ENCODE measurements around the gene PRSS58.

The PRSS58 gene

GRCh38 chr7:142257958-142258357 is at the start of gene PRSS58:
Gene PRSS58 (minus strand): TSS chr7:142258058. CDS start chr7:142257707, 351 bp downstream.
- no peak for DNase-seq

GRCh38 chr7:142307246-142307900 is 49.5 kb upstream of the PRSS58 start:
- no peak for DNase-seq

- DNase-seq = no peak
Observed at GRCh38 chr7:142303650-142304049, 45.8 kb upstream of the PRSS58 start.

GRCh38 chr7:142301923-142302550 is 44.2 kb upstream of the PRSS58 start:
- DNase-seq = no peak

GRCh38 chr7:142301299-142301698 is 43.4 kb upstream of the PRSS58 start:
- DNase-seq = no peak

- DNase-seq = no peak
Observed at GRCh38 chr7:142300689-142301088, 42.8 kb upstream of the PRSS58 start.

GRCh38 chr7:142299237-142299781 is 41.5 kb upstream of the PRSS58 start:
- DNase-seq = no peak

GRCh38 chr7:142298627-142299026 is 40.8 kb upstream of the PRSS58 start:
- DNase-seq = no peak

GRCh38 chr7:142298009-142298408 is 40.2 kb upstream of the PRSS58 start:
- no peak for DNase-seq

- no peak for DNase-seq
Observed at GRCh38 chr7:142280263-142280662, 22.4 kb upstream of the PRSS58 start.

GRCh38 chr7:142279601-142280000 is 21.7 kb upstream of the PRSS58 start:
- DNase-seq = no peak

- DNase-seq = no peak
Observed at GRCh38 chr7:142275028-142275427, 17.2 kb upstream of the PRSS58 start.

GRCh38 chr7:142272841-142273240 is 15.0 kb upstream of the PRSS58 start:
- DNase-seq = no peak

- no peak for DNase-seq
Observed at GRCh38 chr7:142263598-142264380, 5.9 kb upstream of the PRSS58 start.

- no peak for DNase-seq
Observed at GRCh38 chr7:142250705-142251104, 7.2 kb downstream of the PRSS58 start.

- no peak for DNase-seq
Observed at GRCh38 chr7:142249918-142250317, 7.9 kb downstream of the PRSS58 start.

- no peak for DNase-seq
Observed at GRCh38 chr7:142248166-142249160, 9.4 kb downstream of the PRSS58 start.

- no peak for DNase-seq
Observed at GRCh38 chr7:142243823-142244222, 14.0 kb downstream of the PRSS58 start.

- no peak for DNase-seq
Observed at GRCh38 chr7:142240546-142240945, 17.3 kb downstream of the PRSS58 start.

- DNase-seq = no peak
Observed at GRCh38 chr7:142231716-142232115, 26.1 kb downstream of the PRSS58 start.

- no peak for DNase-seq
Observed at GRCh38 chr7:142228537-142229104, 29.2 kb downstream of the PRSS58 start.

All from left hindlimb (tissue), 1 donor.